SK-N-MC (cell line): ENCODE results near the gene FAM120AOS.

Experiments used
- EZH2 ChIP-seq: fragments of 200-600 bp; sonication (generic); IDR thresholded peaks from one replicate; pipeline ENCODE4 v1.6.1; 2017; ENCODE audit warnings: antibody characterized with exemption
- POLR2AphosphoS5 ChIP-seq: IDR thresholded peaks from 2 replicates; pipeline ENCODE4 v1.6.1; 2012; ENCODE audit warnings: mild to moderate bottlenecking, low read depth, low read length, borderline replicate concordance

DNA sequence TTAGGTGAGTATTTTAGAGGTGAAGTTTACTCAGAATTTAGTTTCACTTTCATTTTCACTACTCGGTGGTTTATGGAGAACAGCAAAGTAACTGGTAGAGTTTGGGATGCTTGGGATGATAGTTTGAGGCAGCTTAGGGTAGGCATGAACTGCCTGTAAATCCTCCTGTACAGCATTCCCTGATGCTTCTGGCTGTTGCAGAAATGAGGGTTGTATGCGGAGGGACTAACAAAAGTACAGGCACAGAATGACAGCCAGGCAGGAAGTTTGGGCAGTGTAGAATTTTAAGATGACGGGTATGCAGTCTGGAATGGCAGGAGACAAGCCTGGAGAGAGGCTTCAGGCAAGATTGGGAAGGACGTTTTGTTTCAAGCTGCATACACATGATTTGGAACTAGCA is 48.0 kb upstream of the FAM120AOS start:
- no peak for TF ChIP-seq EZH2
- no peak for TF ChIP-seq POLR2AphosphoS5
